Stimulated activated CD4-positive, alpha-beta T cell treated with anti-CD3 and anti-CD28 coated beads, Interleukin-4, amount 100 ng/mL, for 24 hours (primary cell): ENCODE data around the gene IKZF2.

Experiments
- DNase-seq: peaks from one replicate; pipeline ENCODE4 v3.0.0-alpha.2; 2020

The IKZF2 gene

DNA sequence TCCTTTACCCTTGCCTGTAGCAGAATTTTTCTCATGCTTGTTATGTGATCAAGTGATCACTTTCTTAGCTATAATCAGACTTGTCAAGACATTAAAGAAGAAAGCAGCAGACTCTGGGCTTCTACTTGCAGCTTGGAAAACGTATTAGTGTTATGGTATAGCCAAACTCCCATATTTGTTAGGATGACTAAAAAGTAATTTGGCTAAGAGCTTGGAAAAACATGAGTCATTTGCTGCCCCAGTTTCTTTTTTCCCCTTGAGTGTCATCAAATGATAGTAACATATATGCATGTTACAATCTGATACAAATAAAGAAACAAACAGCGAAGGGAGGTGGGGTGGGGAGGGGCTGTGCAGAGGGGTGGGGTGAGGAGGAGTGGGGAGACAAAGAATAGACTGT, 155.5 kb downstream of the IKZF2 start:
- no peak for DNase-seq

DNA sequence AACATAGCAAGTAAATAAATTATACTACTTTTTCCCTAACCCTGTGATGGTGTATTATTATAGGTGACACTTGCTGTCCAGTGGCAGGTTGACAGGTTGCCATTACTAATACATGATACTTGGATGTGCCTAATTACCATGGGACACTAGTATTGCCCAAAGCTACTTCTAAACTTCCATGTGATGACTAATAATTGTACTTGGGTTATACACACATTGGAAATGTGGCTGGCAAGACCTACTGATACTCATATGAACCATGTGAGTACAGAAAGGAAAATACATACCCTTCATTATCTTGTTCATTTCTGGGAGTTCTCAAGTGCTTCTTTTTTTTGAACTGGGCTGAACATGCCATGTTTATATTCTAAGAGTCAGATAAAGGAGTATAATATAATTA, 156.4 kb downstream of the IKZF2 start:
- DNase-seq: no peak

DNA sequence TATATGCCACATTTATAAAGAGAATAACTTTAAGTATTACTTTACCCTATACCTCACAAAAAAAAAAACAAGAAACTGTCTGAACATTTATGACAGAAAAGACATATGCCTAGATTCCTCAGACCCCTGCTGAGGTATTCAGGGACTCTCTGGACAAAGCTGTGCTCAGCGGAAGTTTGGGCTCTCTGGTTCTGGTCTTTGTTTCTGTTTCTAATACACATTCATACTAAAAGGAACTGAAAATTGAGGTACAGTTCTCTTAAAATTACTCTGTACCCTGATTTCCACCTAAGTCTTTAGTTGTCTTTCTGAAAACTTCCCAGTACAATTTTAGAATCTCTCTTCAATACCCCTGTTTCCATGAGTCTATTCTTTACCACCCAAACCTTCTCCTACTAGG, 160.3 kb downstream of the IKZF2 start:
- DNase-seq: no peak

- DNase-seq: no peak
These were observed 160.7 kb downstream of the IKZF2 start for GRCh38 chr2:212990697-212991096.

DNA sequence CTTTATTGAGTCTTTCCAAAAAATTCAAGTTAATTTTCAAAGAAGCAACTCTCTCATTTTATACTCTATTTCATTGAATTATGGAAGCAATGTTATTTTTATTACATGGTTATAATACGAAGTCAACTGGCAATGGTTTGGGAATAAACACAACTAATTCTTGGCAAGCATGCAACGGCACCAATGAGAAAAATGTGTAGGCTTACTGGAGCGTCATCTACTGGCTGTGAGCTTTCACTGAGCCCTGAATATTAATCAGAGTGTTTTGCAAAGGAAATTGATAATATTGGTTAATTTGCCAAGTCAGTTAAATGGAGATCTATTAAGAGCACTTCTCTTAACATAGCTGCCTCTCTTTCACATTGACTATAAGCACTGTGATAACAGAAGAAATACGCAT, 163.9 kb downstream of the IKZF2 start:
- DNase-seq: no peak

- DNase-seq: no peak
These were observed 167.3 kb downstream of the IKZF2 start for GRCh38 chr2:212984129-212984528.

- no peak for DNase-seq
These were observed 171.6 kb downstream of the IKZF2 start for GRCh38 chr2:212979799-212980198.

GRCh38 chr2:212979046-212979612, 172.3 kb downstream of the IKZF2 start:
- DNase-seq: no peak

DNA sequence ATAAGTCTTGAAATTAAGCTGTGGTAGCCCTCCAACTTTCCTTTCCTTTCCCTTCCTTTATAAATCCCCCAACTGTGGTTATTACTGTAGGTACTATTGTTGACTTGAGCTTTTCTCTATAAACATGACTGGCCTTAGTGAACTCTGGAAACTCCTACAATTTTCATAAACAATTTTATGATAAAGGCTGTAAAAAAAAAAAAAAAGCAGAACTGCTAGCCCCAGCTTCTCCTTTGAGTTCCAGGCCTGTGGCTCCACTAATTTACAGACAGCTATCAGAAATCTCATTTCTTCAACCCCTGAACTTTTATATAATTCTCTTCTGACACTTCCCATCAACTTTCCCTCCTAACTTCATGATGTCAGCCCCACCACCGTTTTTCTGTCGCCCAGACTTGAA, 174.3 kb downstream of the IKZF2 start:
- no peak for DNase-seq

GRCh38 chr2:212975333-212975732, 176.1 kb downstream of the IKZF2 start:
- DNase-seq: no peak

DNA sequence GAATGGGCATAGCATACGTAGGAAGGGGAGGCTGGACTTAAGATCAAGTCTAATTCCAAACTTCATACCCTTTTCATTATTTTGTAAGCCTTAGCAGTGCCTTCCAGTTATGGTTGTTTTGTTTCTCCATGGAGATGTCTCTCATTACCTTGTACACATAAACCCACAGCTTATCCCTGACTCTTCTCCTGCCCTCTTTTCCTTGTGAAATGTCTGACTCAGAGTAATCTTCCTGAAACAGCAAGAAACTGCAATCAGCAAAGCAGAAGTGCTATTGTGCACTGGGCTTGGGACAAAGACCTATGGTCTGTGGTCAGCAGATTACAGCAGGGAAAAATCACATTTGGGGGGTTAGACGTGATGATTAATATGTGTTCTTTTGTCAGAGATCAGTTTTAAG, 176.7 kb downstream of the IKZF2 start:
- no peak for DNase-seq

DNA sequence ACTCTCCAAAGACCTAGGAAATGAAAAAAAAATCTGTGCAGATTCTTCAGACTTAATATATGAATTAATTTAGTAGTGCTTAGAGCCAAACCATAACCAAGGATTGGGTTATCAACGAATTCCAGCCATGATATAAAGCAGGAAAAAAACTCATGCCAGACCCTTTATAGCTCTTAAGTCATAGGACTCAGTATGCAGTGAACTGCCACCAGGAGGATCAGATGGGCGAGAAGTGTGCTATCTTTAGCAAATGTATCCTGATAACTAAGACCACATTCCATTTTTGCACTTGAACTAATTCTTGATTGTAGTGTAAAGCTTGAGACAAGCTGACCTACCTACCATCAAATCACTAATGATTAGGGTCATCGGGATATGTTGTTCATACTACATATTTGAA, 178.1 kb downstream of the IKZF2 start:
- DNase-seq: no peak

- no peak for DNase-seq
These were observed 181.3 kb downstream of the IKZF2 start for GRCh38 chr2:212970132-212970531.

GRCh38 chr2:212968284-212969081, 182.9 kb downstream of the IKZF2 start:
- no peak for DNase-seq

DNA sequence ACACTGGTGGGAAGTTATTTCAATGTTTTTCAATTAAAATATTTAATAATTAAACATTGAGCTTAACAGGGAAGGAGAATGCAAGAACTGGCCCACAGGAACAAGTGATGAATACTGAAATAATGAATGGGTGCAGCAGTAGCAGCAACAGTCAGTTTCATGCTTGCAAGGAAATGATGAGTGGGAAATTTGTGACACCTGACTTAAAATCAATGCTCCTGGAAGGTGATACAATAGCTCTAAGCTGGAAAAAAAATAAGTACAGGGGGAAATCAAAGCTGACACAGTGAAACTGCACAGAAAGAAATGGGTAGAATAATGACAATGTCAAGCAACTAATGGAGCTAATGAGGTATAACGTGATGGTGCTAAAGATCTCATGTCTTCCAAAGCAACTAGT, 184.5 kb downstream of the IKZF2 start:
- no peak for DNase-seq

DNA sequence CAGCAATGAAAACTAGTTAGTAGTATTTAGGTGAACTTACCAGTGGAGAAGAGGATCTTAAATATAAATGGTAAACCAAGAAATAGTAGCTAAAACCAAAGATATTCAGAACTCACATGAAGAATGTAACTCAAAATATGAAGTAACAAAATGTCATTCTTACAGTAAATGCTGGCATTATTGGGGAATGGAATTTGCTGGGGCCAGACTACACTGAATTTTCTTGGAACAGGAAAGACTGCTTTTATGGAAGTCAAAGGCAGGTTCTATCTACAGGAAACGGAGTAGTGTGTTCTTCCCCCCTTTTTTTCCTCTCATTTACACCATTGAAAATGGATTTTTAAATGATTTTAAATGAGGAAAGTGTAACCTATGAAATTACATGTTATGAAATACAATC, 188.7 kb downstream of the IKZF2 start:
- no peak for DNase-seq

GRCh38 chr2:212961255-212961654, 190.2 kb downstream of the IKZF2 start:
- no peak for DNase-seq

- DNase-seq: no peak
These were observed 191.1 kb downstream of the IKZF2 start for GRCh38 chr2:212960336-212960735.

GRCh38 chr2:212959471-212960117, 191.8 kb downstream of the IKZF2 start:
- DNase-seq: no peak

DNA sequence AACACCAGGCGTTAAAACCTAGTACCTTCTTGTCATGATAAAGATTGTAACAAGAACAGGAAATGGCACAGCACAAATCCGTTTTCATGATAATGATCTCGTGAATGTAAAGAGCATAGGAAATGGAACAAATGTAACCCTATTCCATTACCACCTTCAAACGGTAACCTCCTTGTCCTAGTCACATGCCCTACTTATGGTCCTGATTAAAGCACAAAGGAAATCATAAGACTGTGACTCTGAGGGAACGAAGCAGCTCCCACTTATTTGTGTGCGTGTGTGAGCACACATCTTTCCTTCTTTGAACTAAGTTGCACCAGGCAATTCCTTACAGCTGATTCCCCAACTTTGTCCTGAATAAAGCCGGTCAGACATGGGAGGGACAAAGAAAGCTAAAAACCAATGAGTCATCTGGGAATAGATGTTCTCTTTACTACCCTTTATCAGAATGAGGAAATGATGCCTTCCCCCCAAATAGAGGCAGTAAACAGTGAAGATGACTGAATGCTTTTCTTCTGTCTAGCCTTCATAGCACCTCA, 192.6 kb downstream of the IKZF2 start:
- DNase-seq: no peak

DNA sequence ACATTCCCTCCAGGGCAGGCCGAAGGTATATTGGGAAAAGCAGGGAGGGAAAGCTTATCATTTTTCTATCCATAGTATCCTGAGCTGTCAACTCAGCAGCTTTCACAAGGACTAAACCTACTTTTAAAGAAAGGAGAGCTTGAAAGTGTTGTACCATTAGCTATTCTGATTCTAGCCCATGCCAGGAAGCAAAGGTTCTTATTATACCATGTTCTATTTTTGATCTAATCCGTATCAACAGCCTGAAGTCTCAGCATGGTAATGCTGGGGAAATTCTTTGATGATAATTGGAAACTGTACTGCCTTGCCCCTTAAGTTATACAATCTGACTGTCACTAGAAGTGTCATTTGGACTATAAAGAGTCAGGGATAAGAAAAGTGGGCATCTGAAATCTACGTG, 193.3 kb downstream of the IKZF2 start:
- no peak for DNase-seq

DNA sequence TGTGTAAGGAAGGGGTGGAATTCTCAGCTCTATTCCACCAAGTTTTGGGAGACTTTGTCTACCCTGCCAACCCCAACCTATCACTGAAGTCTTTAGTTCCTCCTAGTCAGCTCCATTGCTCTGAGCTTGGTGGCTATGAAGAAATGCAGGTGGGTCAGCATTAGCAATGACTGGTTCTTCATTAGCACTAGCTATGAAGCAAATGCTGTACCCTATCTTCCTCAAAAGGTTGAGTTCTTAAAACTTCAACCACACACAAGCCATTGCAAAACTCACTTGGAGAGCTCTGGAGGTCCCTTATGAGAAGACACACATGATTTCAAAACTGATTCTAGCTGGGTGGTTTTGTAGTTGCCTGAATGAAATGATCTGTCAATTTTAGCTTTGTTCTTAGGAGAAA, 193.8 kb downstream of the IKZF2 start:
- no peak for DNase-seq

GRCh38 chr2:212956665-212957607, 194.5 kb downstream of the IKZF2 start:
- DNase-seq: no peak
